ENCODE results near the gene CDH13.

The CDH13 gene

GRCh38 chr16:83574388-83574787, 947.6 kb downstream of the CDH13 start:
- H3K9ac ChIP-seq (ENCODE audit: low read length in 5 of 5): no peak overlapping the region
- no peaks in the 10 kb centered on the region for H3K4me1 ChIP-seq (ENCODE audit: control insufficient read depth in 5 of 5, insufficient read depth in 5 of 5, low read length in 5 of 5)
- H3K27me3 ChIP-seq (ENCODE audit: control insufficient read depth in 5 of 5, insufficient read depth in 4 of 5, low read length in 5 of 5): peaks cover 0 to 5% (median 0%) of the 10 kb centered on the region in 5 donors
- no peak overlapping the region for H3K27ac ChIP-seq (ENCODE audit: low read depth, low read length)
- no peak overlapping the region for H3K4me3 ChIP-seq (ENCODE audit: low read depth in 1 of 5, low read length in 5 of 5)
- peaks cover 0 to 13% (median 3%) of the 10 kb centered on the region in 5 donors for H3K9me3 ChIP-seq (ENCODE audit: control insufficient read depth in 5 of 5, low read length in 5 of 5)
- H3K36me3 ChIP-seq (ENCODE audit: control insufficient read depth in 5 of 5, insufficient read depth in 5 of 5, low read length in 5 of 5): no peaks in the 10 kb centered on the region

- Histone ChIP-seq H3K27ac (ENCODE audit: low read depth, low read length) (no peak overlapping the region), H3K9ac (ENCODE audit: low read length in 5 of 5) (no peak overlapping the region), H3K4me1 (ENCODE audit: control insufficient read depth in 5 of 5, insufficient read depth in 5 of 5, low read length in 5 of 5) (no peaks in the 10 kb centered on the region), H3K9me3 (ENCODE audit: control insufficient read depth in 5 of 5, low read length in 5 of 5) (peaks cover 0 to 13% (median 3%) of the 10 kb centered on the region in 5 donors), H3K36me3 (ENCODE audit: control insufficient read depth in 5 of 5, insufficient read depth in 5 of 5, low read length in 5 of 5) (no peaks in the 10 kb centered on the region), H3K27me3 (ENCODE audit: control insufficient read depth in 5 of 5, insufficient read depth in 4 of 5, low read length in 5 of 5) (peaks cover 0 to 2% (median 0%) of the 10 kb centered on the region in 5 donors), H3K4me3 (ENCODE audit: low read depth in 1 of 5, low read length in 5 of 5) (no peak overlapping the region)
Observed at GRCh38 chr16:83577078-83577745, 950.4 kb downstream of the CDH13 start.

GRCh38 chr16:83578171-83578570, 951.4 kb downstream of the CDH13 start:
- no peaks in the 10 kb centered on the region for H3K27me3 ChIP-seq (ENCODE audit: control insufficient read depth in 5 of 5, insufficient read depth in 4 of 5, low read length in 5 of 5)
- H3K36me3 ChIP-seq (ENCODE audit: control insufficient read depth in 5 of 5, insufficient read depth in 5 of 5, low read length in 5 of 5): no peaks in the 10 kb centered on the region
- peaks cover 0 to 13% (median 3%) of the 10 kb centered on the region in 5 donors for H3K9me3 ChIP-seq (ENCODE audit: control insufficient read depth in 5 of 5, low read length in 5 of 5)
- H3K4me3 ChIP-seq (ENCODE audit: low read depth in 1 of 5, low read length in 5 of 5): no peak overlapping the region
- H3K27ac ChIP-seq (ENCODE audit: low read depth, low read length): no peak overlapping the region
- H3K9ac ChIP-seq (ENCODE audit: low read length in 5 of 5): no peak overlapping the region
- H3K4me1 ChIP-seq (ENCODE audit: control insufficient read depth in 5 of 5, insufficient read depth in 5 of 5, low read length in 5 of 5): no peaks in the 10 kb centered on the region

GRCh38 chr16:83579027-83579426, 952.3 kb downstream of the CDH13 start:
- Histone ChIP-seq H3K9me3 (ENCODE audit: control insufficient read depth in 5 of 5, low read length in 5 of 5) (peaks cover 0 to 13% (median 3%) of the 10 kb centered on the region in 5 donors), H3K36me3 (ENCODE audit: control insufficient read depth in 5 of 5, insufficient read depth in 5 of 5, low read length in 5 of 5) (no peaks in the 10 kb centered on the region), H3K4me3 (ENCODE audit: low read depth in 1 of 5, low read length in 5 of 5) (no peak overlapping the region), H3K27ac (ENCODE audit: low read depth, low read length) (no peak overlapping the region), H3K27me3 (ENCODE audit: control insufficient read depth in 5 of 5, insufficient read depth in 4 of 5, low read length in 5 of 5) (no peaks in the 10 kb centered on the region), H3K4me1 (ENCODE audit: control insufficient read depth in 5 of 5, insufficient read depth in 5 of 5, low read length in 5 of 5) (no peaks in the 10 kb centered on the region), H3K9ac (ENCODE audit: low read length in 5 of 5) (no peak overlapping the region)

GRCh38 chr16:83579436-83579835, 952.7 kb downstream of the CDH13 start:
- no peaks in the 10 kb centered on the region for H3K4me1 ChIP-seq (ENCODE audit: control insufficient read depth in 5 of 5, insufficient read depth in 5 of 5, low read length in 5 of 5)
- no peaks in the 10 kb centered on the region for H3K27me3 ChIP-seq (ENCODE audit: control insufficient read depth in 5 of 5, insufficient read depth in 4 of 5, low read length in 5 of 5)
- H3K36me3 ChIP-seq (ENCODE audit: control insufficient read depth in 5 of 5, insufficient read depth in 5 of 5, low read length in 5 of 5): no peaks in the 10 kb centered on the region
- no peak overlapping the region for H3K4me3 ChIP-seq (ENCODE audit: low read depth in 1 of 5, low read length in 5 of 5)
- no peak overlapping the region for H3K9ac ChIP-seq (ENCODE audit: low read length in 5 of 5)
- H3K27ac ChIP-seq (ENCODE audit: low read depth, low read length): no peak overlapping the region
- H3K9me3 ChIP-seq (ENCODE audit: control insufficient read depth in 5 of 5, low read length in 5 of 5): peaks cover 0 to 13% (median 3%) of the 10 kb centered on the region in 5 donors

- Histone ChIP-seq H3K27ac (ENCODE audit: low read depth, low read length) (no peak overlapping the region), H3K9ac (ENCODE audit: low read length in 5 of 5) (no peak overlapping the region)
Observed at GRCh38 chr16:83581082-83581481, 954.3 kb downstream of the CDH13 start.

GRCh38 chr16:83581994-83582747, 955.4 kb downstream of the CDH13 start:
- Histone ChIP-seq H3K4me3 (ENCODE audit: low read depth in 1 of 5, low read length in 5 of 5) (no peak overlapping the region), H3K27ac (ENCODE audit: low read depth, low read length) (no peak overlapping the region), H3K4me1 (ENCODE audit: control insufficient read depth in 5 of 5, insufficient read depth in 5 of 5, low read length in 5 of 5) (no peaks in the 10 kb centered on the region), H3K9me3 (ENCODE audit: control insufficient read depth in 5 of 5, low read length in 5 of 5) (no peaks in the 10 kb centered on the region), H3K9ac (ENCODE audit: low read length in 5 of 5) (no peak overlapping the region), H3K27me3 (ENCODE audit: control insufficient read depth in 5 of 5, insufficient read depth in 4 of 5, low read length in 5 of 5) (peaks cover 0 to 3% (median 0%) of the 10 kb centered on the region in 5 donors), H3K36me3 (ENCODE audit: control insufficient read depth in 5 of 5, insufficient read depth in 5 of 5, low read length in 5 of 5) (no peaks in the 10 kb centered on the region)

More at GRCh38 chr16:83581082-83581481, 954.3 kb downstream of the CDH13 start:
- Histone ChIP-seq H3K4me1 (ENCODE audit: control insufficient read depth in 5 of 5, insufficient read depth in 5 of 5, low read length in 5 of 5) (no peaks in the 10 kb centered on the region), H3K4me3 (ENCODE audit: low read depth in 1 of 5, low read length in 5 of 5) (no peak overlapping the region), H3K36me3 (ENCODE audit: control insufficient read depth in 5 of 5, insufficient read depth in 5 of 5, low read length in 5 of 5) (no peaks in the 10 kb centered on the region), H3K9me3 (ENCODE audit: control insufficient read depth in 5 of 5, low read length in 5 of 5) (peaks cover 0 to 5% (median 0%) of the 10 kb centered on the region in 5 donors), H3K27me3 (ENCODE audit: control insufficient read depth in 5 of 5, insufficient read depth in 4 of 5, low read length in 5 of 5) (peaks cover 0 to 3% (median 0%) of the 10 kb centered on the region in 5 donors)

GRCh38 chr16:83586036-83586435, 959.3 kb downstream of the CDH13 start:
- Histone ChIP-seq H3K27me3 (ENCODE audit: control insufficient read depth in 5 of 5, insufficient read depth in 4 of 5, low read length in 5 of 5) (peaks cover 0 to 3% (median 0%) of the 10 kb centered on the region in 5 donors), H3K4me1 (ENCODE audit: control insufficient read depth in 5 of 5, insufficient read depth in 5 of 5, low read length in 5 of 5) (no peaks in the 10 kb centered on the region), H3K27ac (ENCODE audit: low read depth, low read length) (no peak overlapping the region), H3K36me3 (ENCODE audit: control insufficient read depth in 5 of 5, insufficient read depth in 5 of 5, low read length in 5 of 5) (no peaks in the 10 kb centered on the region), H3K4me3 (ENCODE audit: low read depth in 1 of 5, low read length in 5 of 5) (no peak overlapping the region), H3K9me3 (ENCODE audit: control insufficient read depth in 5 of 5, low read length in 5 of 5) (no peaks in the 10 kb centered on the region), H3K9ac (ENCODE audit: low read length in 5 of 5) (no peak overlapping the region)

GRCh38 chr16:83586461-83587200, 959.9 kb downstream of the CDH13 start:
- Histone ChIP-seq H3K27me3 (ENCODE audit: control insufficient read depth in 5 of 5, insufficient read depth in 4 of 5, low read length in 5 of 5) (peaks cover 0 to 3% (median 0%) of the 10 kb centered on the region in 5 donors), H3K4me1 (ENCODE audit: control insufficient read depth in 5 of 5, insufficient read depth in 5 of 5, low read length in 5 of 5) (no peaks in the 10 kb centered on the region), H3K36me3 (ENCODE audit: control insufficient read depth in 5 of 5, insufficient read depth in 5 of 5, low read length in 5 of 5) (no peaks in the 10 kb centered on the region), H3K4me3 (ENCODE audit: low read depth in 1 of 5, low read length in 5 of 5) (no peak overlapping the region), H3K9ac (ENCODE audit: low read length in 5 of 5) (no peak overlapping the region), H3K27ac (ENCODE audit: low read depth, low read length) (no peak overlapping the region), H3K9me3 (ENCODE audit: control insufficient read depth in 5 of 5, low read length in 5 of 5) (no peaks in the 10 kb centered on the region)

- H3K27me3 ChIP-seq (ENCODE audit: control insufficient read depth in 5 of 5, insufficient read depth in 4 of 5, low read length in 5 of 5): peaks cover 0 to 3% (median 0%) of the 10 kb centered on the region in 5 donors
Observed at GRCh38 chr16:83587201-83587600, 960.4 kb downstream of the CDH13 start.

More at GRCh38 chr16:83587201-83587600, 960.4 kb downstream of the CDH13 start:
- H3K9me3 ChIP-seq (ENCODE audit: control insufficient read depth in 5 of 5, low read length in 5 of 5): no peaks in the 10 kb centered on the region
- H3K9ac ChIP-seq (ENCODE audit: low read length in 5 of 5): no peak overlapping the region
- no peak overlapping the region for H3K4me3 ChIP-seq (ENCODE audit: low read depth in 1 of 5, low read length in 5 of 5)
- H3K27ac ChIP-seq (ENCODE audit: low read depth, low read length): no peak overlapping the region
- H3K4me1 ChIP-seq (ENCODE audit: control insufficient read depth in 5 of 5, insufficient read depth in 5 of 5, low read length in 5 of 5): no peaks in the 10 kb centered on the region
- no peaks in the 10 kb centered on the region for H3K36me3 ChIP-seq (ENCODE audit: control insufficient read depth in 5 of 5, insufficient read depth in 5 of 5, low read length in 5 of 5)
